Measurements from ENCODE around the gene MTTP. TPM values are rescaled to one million over a fixed set of nuclear protein-coding genes. Genes with fewer than 3 reads are reported as not detected.

MTTP gene
- total RNA-seq, 2 experiments from 2014 or later: 0.25 to 0.57 TPM

- no peak overlapping the region for H3K4me2 ChIP-seq (ENCODE audit: low read length)
- CTCF ChIA-PET (ENCODE audit: unreplicated experiment): interaction anchor here (1.2 kb wide), 1 partner anchor 9 kb away, joined by 3 read pairs; no protein-coding TSS in a partner anchor
- no peak overlapping the region for H3K4me3 ChIP-seq (ENCODE audit: low read depth, low read length, poor library complexity, severe bottlenecking)
- no peaks in the 10 kb centered on the region for H3K9me2 ChIP-seq (ENCODE audit: insufficient read depth, low read length)
- POLR2A ChIA-PET: interaction anchor here (0.7 to 1.2 kb wide), 4 partner anchors 13 to 68 kb away, joined by 3 to 5 read pairs (median 4); no protein-coding TSS in a partner anchor
- no peaks in the 10 kb centered on the region for H3K36me3 ChIP-seq (ENCODE audit: insufficient read depth, low read length)
- H3K27ac ChIP-seq (ENCODE audit: low read depth, low read length, poor library complexity, severe bottlenecking): no peak overlapping the region
- no peak for DNase-seq (ENCODE audit: low spot score)
- BruUV-seq (replicated peaks): no TSS peak
- H3K4me1 ChIP-seq (ENCODE audit: insufficient read depth, low read length, poor library complexity, severe bottlenecking): no peaks in the 10 kb centered on the region
- intact Hi-C loops (cut with micrococcal nuclease; ENCODE audit: unreplicated experiment): no loop called here
- TF ChIP-seq EZH2phosphoT487 (IDR thresholded peaks at IDR 0.05; ENCODE audit: borderline replicate concordance, low read depth, low read length) (no peak), CTCF (conservative IDR thresholded peaks at IDR 0.05; ENCODE audit: low read length) (no peak)
- no peaks in the 10 kb centered on the region for H3K79me2 ChIP-seq (ENCODE audit: insufficient read depth, low read depth, low read length)
- H3K9me3 ChIP-seq (ENCODE audit: low read length): no peaks in the 10 kb centered on the region
- no peaks in the 10 kb centered on the region for H4K20me1 ChIP-seq (ENCODE audit: insufficient read depth, low read length)
- H2AFZ ChIP-seq (ENCODE audit: low read length): no peak overlapping the region
Observed at GRCh38 chr4:99648321-99648720, 73.7 kb downstream of the MTTP start.

DNA sequence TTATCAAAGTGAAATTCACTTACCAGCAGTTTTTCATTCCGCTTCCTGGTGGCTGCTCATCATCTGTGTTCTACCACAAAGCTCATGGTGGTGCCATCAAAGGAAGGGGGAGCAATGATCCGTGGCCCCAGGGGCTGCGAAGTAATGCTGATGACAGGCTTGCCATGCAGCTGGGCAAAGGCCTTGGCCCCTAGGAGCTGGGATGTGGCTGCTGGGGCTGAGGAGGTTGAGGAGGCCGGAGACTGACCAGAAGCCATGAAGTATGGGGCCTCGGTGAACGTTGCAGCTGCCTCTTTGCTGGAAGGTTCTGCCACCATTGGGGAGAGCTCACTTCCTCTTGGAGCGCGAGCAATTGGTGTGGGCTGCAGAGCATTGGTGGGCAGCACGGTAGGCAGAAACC, 74.6 kb downstream of the MTTP start:
- Histone ChIP-seq H3K79me2 (ENCODE audit: insufficient read depth, low read depth, low read length) (no peaks in the 10 kb centered on the region), H3K4me2 (ENCODE audit: low read length) (no peak overlapping the region), H3K4me3 (ENCODE audit: low read depth, low read length, poor library complexity, severe bottlenecking) (no peak overlapping the region), H3K9me2 (ENCODE audit: insufficient read depth, low read length) (no peaks in the 10 kb centered on the region), H2AFZ (ENCODE audit: low read length) (no peak overlapping the region), H3K27ac (ENCODE audit: low read depth, low read length, poor library complexity, severe bottlenecking) (no peak overlapping the region), H3K4me1 (ENCODE audit: insufficient read depth, low read length, poor library complexity, severe bottlenecking) (no peaks in the 10 kb centered on the region), H3K36me3 (ENCODE audit: insufficient read depth, low read length) (no peaks in the 10 kb centered on the region), H4K20me1 (ENCODE audit: insufficient read depth, low read length) (no peaks in the 10 kb centered on the region), H3K9me3 (ENCODE audit: low read length) (no peaks in the 10 kb centered on the region)
- no peak for TF ChIP-seq EZH2phosphoT487 (IDR thresholded peaks at IDR 0.05; ENCODE audit: borderline replicate concordance, low read depth, low read length)
- no peak for TF ChIP-seq CTCF (conservative IDR thresholded peaks at IDR 0.05; ENCODE audit: low read length)
- ChIA-PET POLR2A (interaction anchor here (0.5 to 1.2 kb wide), 2 partner anchors 11 to 16 kb away, joined by 3 to 4 read pairs; no protein-coding TSS in a partner anchor), CTCF (ENCODE audit: unreplicated experiment) (no interaction called here)
- DNase-seq (ENCODE audit: low spot score): no peak
- no TSS peak for BruUV-seq (replicated peaks)
- intact Hi-C loops (cut with micrococcal nuclease; ENCODE audit: unreplicated experiment): no loop called here

GRCh38 chr4:99649778-99650177, 75.2 kb downstream of the MTTP start:
- H3K4me3 ChIP-seq (ENCODE audit: low read depth, low read length, poor library complexity, severe bottlenecking): no peak overlapping the region
- H3K9me2 ChIP-seq (ENCODE audit: insufficient read depth, low read length): no peaks in the 10 kb centered on the region
- H3K36me3 ChIP-seq (ENCODE audit: insufficient read depth, low read length): no peaks in the 10 kb centered on the region
- TF ChIP-seq CTCF (conservative IDR thresholded peaks at IDR 0.05; ENCODE audit: low read length) (no peak), EZH2phosphoT487 (IDR thresholded peaks at IDR 0.05; ENCODE audit: borderline replicate concordance, low read depth, low read length) (no peak)
- DNase-seq (ENCODE audit: low spot score): no peak
- BruUV-seq (replicated peaks): no TSS peak
- H3K4me1 ChIP-seq (ENCODE audit: insufficient read depth, low read length, poor library complexity, severe bottlenecking): no peaks in the 10 kb centered on the region
- ChIA-PET POLR2A (no interaction called here), CTCF (ENCODE audit: unreplicated experiment) (no interaction called here)
- intact Hi-C loops (cut with micrococcal nuclease; ENCODE audit: unreplicated experiment): no loop called here
- no peaks in the 10 kb centered on the region for H4K20me1 ChIP-seq (ENCODE audit: insufficient read depth, low read length)
- no peak overlapping the region for H3K27ac ChIP-seq (ENCODE audit: low read depth, low read length, poor library complexity, severe bottlenecking)
- no peak overlapping the region for H2AFZ ChIP-seq (ENCODE audit: low read length)
- H3K79me2 ChIP-seq (ENCODE audit: insufficient read depth, low read depth, low read length): no peaks in the 10 kb centered on the region
- no peaks in the 10 kb centered on the region for H3K9me3 ChIP-seq (ENCODE audit: low read length)
- no peak overlapping the region for H3K4me2 ChIP-seq (ENCODE audit: low read length)

Measured in OCI-LY7 (cell line).